NCI-H226 (cell line): ENCODE results near the gene ELF1.
"Not testable (repeated sequence)": the region's sequence is repeated elsewhere in the genome, so short reads cannot be mapped to it uniquely, and the experiment has no call there.

Source experiments
- DNase-seq: peaks from one replicate; pipeline ENCODE4 v3.0.0-alpha.2; 2015

ELF1 gene

GRCh38 chr13:41040584-41041334, 21.6 kb upstream of the ELF1 start:
- no peak for DNase-seq

GRCh38 chr13:41039746-41040145, 20.6 kb upstream of the ELF1 start:
- no peak for DNase-seq

DNA sequence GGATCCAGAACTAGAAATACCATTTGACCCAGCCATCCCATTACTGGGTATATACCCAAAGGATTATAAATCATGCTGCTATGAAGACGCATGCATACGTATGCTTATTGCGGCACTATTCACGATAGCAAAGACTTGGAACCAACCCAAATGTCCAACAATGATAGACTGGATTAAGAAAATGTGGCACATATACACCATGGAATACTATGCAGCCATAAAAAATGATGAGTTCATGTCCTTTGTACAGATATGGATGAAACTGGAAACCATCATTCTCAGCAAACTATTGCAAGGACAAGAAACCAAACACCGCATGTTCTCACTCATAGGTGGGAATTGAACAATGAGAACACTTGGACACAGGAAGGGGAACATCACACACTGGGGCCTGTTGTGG, 17.4 kb upstream of the ELF1 start:
- not testable (repeated sequence) for DNase-seq

GRCh38 chr13:41034881-41035280, 15.8 kb upstream of the ELF1 start:
- no peak for DNase-seq

DNA sequence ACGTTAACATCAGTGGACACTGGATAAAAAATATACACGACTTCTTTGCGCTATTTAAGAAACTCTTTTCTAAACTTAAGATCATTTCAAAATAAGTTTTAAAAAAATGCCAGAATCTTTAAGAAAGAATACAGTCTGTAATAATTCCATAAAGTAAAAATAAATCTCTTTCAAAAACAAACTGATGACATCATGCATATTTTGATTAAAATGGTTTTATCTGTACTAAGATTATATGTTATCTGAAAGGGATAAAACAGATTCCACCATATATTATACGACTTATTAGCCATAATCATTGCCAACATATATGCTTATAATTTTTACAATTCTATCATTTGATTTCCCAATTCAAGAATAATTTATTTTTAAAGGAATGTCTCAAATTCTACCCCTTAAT, 15.3 kb upstream of the ELF1 start:
- no peak for DNase-seq

DNA sequence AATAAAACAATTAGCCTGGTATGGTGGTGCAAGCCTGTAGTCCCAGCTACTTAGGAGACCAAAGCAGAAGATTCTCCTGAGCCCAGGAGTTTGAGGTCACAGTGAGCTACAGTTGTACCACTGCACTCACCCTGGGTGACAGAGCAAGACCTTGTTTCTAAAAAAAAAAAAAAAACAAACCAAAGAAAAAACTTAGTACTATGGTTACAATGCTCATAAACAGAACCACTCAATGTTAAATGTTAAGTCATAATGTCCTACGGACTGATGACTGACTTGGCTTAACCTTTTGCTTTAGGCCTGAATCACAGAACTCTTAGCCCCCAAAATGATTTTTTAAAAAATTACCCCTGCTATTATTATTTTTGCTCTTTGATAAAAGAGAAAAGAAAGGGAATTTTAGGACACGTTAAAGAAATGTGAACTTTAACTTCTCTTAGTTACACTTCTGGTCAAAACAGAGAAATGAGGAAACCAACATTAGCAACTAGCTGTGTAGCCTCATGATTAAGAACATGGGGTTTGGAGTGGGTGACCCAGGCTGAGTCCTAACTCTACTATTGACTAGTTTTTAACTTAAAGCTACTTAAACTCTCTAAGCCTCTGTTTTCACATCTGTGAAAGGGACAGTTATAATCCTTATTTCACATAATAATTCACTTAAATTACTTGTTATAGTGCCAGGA, 13.7 kb upstream of the ELF1 start:
- DNase-seq, result no peak

DNA sequence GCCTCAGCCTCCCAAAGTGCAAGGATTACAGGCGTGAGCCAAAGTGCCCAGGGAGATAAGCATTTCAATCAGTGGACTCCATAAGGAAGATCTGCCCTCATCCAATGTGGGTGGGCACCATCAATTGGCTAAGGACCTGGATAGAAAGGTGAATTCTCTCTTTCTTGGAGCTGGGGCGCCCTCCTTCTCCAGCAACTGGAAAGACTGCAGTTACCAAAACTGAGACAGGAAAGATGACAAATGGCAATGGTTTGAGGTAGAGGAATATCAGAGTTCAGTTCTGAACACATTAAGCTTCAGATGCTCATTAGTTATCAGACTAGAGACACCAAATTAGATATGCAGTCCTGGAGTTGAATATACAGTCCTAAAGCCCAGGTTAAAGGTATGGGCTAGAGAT, 10.5 kb upstream of the ELF1 start:
- DNase-seq, result no peak

DNA sequence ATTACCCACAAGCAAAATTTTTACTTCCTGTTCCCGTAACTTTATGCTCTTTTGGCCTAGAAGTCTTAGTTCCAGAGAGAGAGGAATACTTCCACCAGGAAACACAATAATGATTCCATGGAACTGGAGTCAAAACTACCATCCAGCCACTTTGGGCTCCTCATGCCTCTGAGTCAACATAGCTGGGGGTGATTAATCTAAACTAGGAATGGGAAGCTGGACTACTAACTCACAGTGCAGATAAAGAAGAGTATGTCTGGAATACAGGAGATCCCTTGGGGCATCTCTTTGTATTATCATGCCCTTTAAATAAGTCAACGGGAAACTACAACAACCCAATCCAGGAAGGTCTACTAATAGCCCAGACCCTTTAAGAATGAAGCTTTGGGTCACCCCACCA, 8.9 kb upstream of the ELF1 start:
- DNase-seq, result peak; percentile 36

DNA sequence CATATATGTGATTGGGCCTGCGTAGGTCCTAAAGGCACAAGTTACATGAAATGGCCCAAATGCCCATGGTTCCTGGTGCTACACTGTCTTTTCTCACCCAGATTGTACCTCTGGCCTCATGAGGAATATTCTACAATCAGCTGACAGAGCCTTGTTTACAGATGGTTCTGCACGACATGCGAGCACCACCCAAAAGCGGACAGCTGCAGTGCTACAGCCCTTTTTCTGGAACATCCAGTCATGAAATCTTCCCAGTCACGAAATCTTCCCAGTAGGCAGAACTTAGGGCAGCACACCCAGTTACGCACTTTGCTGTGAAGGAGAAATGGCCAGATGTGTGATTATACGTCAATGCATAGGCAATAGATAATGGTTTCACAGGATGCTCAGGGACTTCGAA, 7.7 kb upstream of the ELF1 start:
- no peak for DNase-seq

DNA sequence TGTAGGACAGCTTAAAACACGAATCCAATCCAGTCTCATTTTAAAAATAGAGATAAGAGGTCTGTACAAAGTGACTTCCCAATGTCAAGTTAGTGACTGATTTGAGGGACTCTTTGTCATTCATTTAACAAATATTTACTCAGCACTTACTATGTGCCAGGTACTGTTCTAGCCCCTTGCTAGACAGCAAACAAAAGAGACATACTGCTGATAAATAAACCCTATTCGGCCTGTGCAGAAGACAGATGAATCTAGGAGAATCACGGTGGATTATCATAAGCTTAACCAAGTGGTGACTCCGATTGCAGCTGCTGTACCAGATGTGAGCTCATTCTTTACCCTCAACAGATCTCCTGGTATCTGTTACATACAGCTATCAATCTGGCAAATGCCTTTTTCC, 6.4 kb upstream of the ELF1 start:
- no peak for DNase-seq

DNA sequence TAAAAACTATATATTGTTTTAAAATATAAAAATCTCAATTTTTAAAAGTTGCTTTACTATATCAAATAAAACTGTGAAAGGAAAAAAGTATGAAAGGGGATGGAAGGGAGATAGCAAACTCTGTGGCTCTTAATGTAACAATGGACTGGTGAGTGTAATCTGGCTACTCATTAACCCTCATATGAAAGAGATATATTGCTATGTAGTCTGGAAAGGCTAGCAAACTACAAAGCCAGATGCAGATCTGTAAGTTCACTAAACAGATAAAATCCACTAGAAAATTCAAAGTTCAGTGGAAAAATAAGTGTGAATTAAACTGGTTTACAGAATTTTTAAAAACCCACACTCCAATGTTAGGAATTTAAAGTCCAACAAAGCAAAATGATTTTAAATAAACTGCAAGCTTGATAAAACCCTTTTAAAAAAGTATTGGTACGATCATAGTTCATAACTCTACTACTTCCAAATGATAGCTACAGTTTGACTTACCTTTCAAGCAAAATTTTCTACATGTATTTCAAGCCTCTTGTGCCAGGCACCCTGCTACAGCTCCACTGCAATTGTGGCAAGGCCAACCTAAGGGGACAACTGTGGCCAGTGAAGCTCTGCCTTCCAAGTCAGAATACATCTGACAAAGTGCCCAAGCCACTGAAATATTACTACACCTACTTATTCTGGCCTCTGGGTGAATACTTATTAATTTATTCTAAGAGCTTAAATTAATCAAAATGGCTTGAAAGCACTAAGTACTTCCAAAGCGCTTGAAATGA, 647 bp upstream of the ELF1 start:
- DNase-seq, result no peak

GRCh38 chr13:41018602-41018948, 541 bp downstream of the ELF1 start:
- DNase-seq, result no peak

DNA sequence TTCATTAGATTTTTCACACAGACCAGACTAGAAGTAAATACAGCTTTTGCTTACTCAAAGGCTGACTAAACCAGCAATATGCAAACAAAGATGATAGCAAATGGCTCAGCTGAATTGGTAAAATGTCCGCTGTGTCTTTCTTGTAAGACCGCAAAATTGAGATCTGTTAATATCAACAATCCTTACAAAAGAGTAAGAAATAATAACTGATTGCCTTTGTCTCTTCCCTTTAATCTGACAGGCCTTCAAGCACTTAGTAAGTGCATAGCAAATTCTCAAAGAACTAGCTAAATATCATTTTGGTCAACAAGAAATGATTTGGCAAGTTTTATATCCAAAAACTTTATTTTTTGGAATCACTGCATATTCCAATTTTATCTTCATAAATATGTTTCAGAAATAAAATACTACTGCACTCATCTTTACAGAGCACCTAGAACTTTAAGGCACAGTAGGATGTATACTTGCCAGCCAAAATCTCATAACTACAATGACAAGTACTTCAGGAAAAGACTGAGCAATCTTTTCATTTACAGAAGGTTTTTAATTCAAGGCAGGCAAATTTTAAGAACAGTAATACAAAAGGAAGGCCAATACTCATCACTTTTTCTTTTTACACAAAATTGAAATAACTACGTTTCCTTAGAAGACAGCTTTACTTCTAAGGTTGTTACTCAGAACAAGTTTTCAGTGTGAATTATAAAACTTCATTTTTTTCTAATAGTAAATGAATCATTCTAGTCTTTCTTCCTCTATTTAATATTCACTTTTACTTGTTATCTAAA, 1.1 kb downstream of the ELF1 start:
- no peak for DNase-seq

- DNase-seq, result no peak
These were observed 2.0 kb downstream of the ELF1 start for GRCh38 chr13:41017159-41017558.

- DNase-seq, result no peak
These were observed 3.2 kb downstream of the ELF1 start for GRCh38 chr13:41015920-41016319.

DNA sequence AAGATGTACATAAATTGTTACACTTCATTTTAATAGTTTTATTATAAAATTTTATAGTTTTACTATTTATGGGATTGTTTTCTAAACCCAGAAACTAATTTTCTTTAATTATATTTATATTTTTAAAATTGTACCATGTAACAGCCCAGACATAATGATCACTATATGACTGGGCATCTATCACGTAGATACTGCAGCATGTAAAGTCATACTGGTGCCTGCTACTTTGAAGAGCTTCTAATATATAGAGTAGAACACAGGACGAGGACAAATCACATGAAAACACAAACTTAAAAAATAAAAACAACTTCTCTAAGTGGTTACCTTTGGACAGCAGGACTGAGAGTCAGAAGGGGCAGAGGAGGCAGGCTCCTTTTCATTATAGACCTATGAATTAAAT, 5.3 kb downstream of the ELF1 start:
- DNase-seq, result no peak

DNA sequence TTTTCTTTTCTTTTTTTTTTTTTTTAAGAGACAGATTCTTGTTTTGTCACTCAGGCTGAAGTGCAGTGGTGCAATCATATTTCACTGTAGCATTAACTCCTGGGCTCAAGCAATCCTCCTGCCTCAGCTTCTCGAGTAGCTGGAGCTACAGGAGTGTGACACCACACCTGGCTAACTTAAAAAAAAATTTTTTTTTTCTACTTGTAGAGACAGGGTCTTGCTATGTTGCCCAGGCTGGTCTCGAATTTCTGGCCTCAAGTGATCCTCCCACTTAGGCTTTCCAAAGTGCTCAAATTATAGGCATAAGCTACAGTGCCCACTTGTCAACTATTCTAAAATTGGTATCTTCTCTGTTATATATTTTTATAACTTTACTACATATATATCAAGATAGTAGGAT, 6.6 kb downstream of the ELF1 start:
- DNase-seq, result no peak

- no peak for DNase-seq
These were observed 7.6 kb downstream of the ELF1 start for GRCh38 chr13:41011382-41011956.

DNA sequence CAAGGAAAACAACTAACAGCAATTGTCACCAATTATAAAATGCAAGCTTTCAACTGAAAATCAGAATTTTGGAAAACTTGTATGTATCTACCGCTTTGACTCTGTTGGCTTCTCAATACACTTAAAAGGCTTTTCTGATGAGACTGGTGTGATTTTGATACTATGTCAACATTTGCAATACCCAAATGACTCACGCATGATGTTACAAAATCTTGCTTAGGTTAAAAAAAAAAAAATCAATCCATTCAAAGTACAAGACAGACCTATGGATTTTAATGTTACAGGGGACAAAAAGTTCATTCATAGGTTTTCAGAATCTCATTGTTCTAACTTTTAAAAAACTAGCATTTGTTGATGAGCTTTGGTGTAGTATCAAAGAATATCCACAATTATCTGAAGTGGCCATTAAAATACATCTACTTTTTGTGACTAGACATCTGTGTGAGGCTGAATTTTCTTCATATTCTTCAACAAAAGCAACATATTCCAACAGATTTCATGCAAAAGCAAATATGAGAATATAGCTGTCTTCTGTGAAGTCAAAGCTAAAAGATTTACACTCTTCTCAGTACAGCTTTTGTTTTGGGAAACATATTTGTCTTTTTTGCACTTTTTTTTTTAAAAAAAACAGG, 10.7 kb downstream of the ELF1 start:
- DNase-seq, result peak; percentile 22

GRCh38 chr13:41007744-41008128, 11.4 kb downstream of the ELF1 start:
- peak; percentile 18 for DNase-seq

DNA sequence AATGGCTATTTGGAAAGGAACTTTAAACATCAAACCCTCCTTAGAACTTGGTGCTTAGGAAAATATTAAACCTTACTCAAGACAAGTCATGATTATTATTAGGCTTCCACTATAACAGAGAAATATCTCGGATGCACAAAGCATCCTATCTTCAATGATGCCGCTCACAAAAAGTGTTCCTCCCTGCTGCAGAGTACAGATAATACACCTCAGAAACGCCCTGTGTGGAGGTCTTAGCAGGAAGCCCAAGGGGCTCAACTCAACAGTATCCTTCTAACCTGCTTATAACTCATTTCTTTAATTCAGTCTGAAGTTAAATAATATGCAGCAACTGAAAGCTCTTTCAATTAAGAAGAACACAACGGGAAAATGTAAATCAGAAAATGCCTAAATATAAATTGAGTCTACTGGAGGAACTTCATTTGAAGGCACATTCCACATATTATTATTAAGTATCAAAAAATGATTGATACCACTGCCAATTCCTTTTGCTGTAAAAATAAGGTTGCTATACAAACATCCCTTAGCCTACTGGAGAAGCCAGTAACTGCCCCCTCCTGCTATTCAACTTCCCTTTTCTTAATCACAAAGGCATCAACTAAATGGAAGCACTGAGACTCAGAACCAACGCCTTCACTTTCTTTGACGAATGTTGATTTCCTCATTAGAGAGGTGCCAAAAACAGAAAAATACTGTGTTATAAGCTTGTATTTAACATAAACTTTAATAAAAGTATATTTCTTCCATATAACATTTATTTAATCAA, 12.0 kb downstream of the ELF1 start:
- no peak for DNase-seq

GRCh38 chr13:41006306-41006705, 12.8 kb downstream of the ELF1 start:
- DNase-seq, result no peak
